ENCODE results near the gene FXN. TPM values are rescaled to one million over a fixed set of nuclear protein-coding genes. Genes with fewer than 3 reads are reported as not detected.
"Not testable (repeated sequence)": the region's sequence is repeated elsewhere in the genome, so short reads cannot be mapped to it uniquely, and the experiment has no call there.

The FXN gene
- total and polyA plus RNA-seq, 3 experiments from 2014 or later: 30.0 to 56.1 (median 31.1) TPM

DNA sequence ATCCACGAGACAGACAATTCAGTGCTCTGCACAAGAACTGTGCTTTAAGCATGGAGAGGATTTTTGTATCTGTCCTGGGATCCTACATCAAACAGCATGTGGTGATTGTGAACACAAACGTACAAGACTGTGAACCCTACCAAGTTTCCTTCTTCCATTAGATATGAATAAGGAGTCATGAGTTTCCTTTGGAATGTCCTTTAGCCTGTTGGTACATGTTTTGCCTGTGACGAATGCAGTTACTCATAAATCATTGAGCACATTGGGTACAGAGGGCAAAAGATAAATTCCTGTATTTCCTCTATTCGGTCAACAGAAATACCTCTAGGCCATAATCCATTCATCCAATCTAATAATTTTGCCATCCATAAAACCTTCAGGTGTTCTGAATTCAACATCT, 61.5 kb downstream of the FXN start:
- POLR2A ChIA-PET: interaction anchor here (0.7 kb wide), 1 partner anchor 147 kb away, joined by 4 read pairs; no protein-coding TSS in a partner anchor
- CTCF ChIA-PET: no interaction called here
- H3K27ac Mint-ChIP-seq: no peak overlapping the region

DNA sequence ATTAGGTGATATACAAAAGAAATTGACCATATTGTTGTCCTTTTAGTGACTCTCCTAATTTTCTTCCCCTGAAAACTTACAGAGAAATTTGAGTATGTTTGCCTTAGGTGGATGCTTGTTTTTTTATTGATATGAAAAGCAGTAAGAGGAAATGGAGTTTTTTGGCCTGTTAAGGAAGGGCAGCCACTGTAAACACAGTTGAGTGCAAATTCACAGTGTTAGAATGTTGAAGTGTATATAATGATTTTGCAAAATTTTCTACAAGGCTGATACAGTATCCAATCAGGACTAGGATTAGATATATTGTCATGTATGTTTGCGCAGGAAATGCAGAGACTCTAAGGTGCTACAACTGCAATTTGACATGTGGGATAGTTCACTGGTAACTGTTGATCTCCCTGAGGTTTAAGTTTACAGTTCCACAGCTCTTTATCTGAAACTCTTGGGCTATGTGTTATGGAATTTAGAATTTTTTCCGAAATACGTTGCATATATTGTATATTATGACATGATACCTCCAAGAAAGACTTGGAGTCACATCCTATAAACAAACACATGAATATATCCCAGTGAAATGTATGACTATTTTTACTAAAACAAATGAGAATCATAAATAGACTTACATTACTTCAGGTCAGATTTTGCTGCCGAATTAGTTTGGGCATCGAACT, 62.5 kb downstream of the FXN start:
- no peaks in the 10 kb centered on the region for H3K9me3 ChIP-seq (ENCODE audit: low read length)
- H3K27me3 Mint-ChIP-seq: no peaks in the 10 kb centered on the region
- ChIA-PET POLR2A (interaction anchor here (0.7 kb wide), 1 partner anchor 146 kb away, joined by 4 read pairs; no protein-coding TSS in a partner anchor), CTCF (no interaction called here)
- no peak overlapping the region for H3K27ac Mint-ChIP-seq
- H3K9me3 Mint-ChIP-seq: no peaks in the 10 kb centered on the region
- H3K4me1 ChIP-seq (ENCODE audit: insufficient read depth, low read length): no peaks in the 10 kb centered on the region
- H3K4me3 ChIP-seq (ENCODE audit: low read length): no peak overlapping the region
- no peak overlapping the region for H3K27ac ChIP-seq (ENCODE audit: low read depth, low read length)
- H3K4me3 Mint-ChIP-seq: no peak overlapping the region
- no peak for DNase-seq
- no peaks in the 10 kb centered on the region for H3K4me1 Mint-ChIP-seq
- H3K36me3 ChIP-seq (ENCODE audit: insufficient read depth, low read length): no peaks in the 10 kb centered on the region
- H3K36me3 Mint-ChIP-seq: peaks cover 0 to 3% (median 3%) of the 10 kb centered on the region in 3 donors
- H3K27me3 ChIP-seq (ENCODE audit: insufficient read depth, low read length, poor library complexity, severe bottlenecking): no peaks in the 10 kb centered on the region

More for the DNA sequence above, 61.5 kb downstream of the FXN start:
- Mint-ChIP-seq H3K9me3 (no peaks in the 10 kb centered on the region), H3K4me1 (no peaks in the 10 kb centered on the region), H3K4me3 (no peak overlapping the region), H3K36me3 (peaks cover 0 to 6% (median 3%) of the 10 kb centered on the region in 3 donors), H3K27me3 (no peaks in the 10 kb centered on the region)
- Histone ChIP-seq H3K4me3 (ENCODE audit: low read length) (no peak overlapping the region), H3K4me1 (ENCODE audit: insufficient read depth, low read length) (no peaks in the 10 kb centered on the region), H3K27me3 (ENCODE audit: insufficient read depth, low read length, poor library complexity, severe bottlenecking) (no peaks in the 10 kb centered on the region), H3K36me3 (ENCODE audit: insufficient read depth, low read length) (no peaks in the 10 kb centered on the region), H3K27ac (ENCODE audit: low read depth, low read length) (no peak overlapping the region), H3K9me3 (ENCODE audit: low read length) (no peaks in the 10 kb centered on the region)
- DNase-seq: no peak

DNA sequence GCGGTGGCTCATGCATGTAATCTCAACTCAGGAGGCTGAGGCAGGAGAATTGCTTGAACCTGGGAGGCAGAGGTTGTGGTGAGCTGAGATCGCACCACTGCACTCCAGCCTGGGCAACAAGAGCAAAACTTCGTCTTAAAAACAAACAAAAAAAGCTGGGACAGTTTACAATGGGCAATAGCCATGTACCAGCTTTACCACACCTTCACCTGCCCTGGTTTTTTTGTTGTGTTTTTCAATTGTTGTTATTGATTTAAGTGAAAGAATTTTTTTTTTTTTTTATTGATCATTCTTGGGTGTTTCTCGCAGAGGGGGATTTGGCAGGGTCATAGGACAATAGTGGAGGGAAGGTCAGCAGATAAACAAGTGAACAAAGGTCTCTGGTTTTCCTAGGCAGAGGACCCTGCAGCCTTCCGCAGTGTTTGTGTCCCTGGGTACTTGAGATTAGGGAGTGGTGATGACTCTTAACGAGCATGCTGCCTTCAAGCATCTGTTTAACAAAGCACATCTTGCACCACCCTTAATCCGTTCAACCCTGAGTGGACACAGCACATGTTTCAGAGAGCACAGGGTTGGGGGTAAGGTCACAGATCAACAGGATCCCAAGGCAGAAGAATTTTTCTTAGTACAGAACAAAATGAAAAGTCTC, 67.9 kb downstream of the FXN start:
- H3K27me3 Mint-ChIP-seq; H3K4me3 Mint-ChIP-seq; H3K36me3 ChIP-seq (ENCODE audit: insufficient read depth, low read length); H3K4me1 ChIP-seq (ENCODE audit: insufficient read depth, low read length); POLR2A ChIA-PET; H3K4me3 ChIP-seq (ENCODE audit: low read length); H3K9me3 ChIP-seq (ENCODE audit: low read length); H3K4me1 Mint-ChIP-seq; H3K9me3 Mint-ChIP-seq; H3K27ac Mint-ChIP-seq; H3K27ac ChIP-seq (ENCODE audit: low read depth, low read length); H3K36me3 Mint-ChIP-seq; H3K27me3 ChIP-seq (ENCODE audit: insufficient read depth, low read length, poor library complexity, severe bottlenecking); DNase-seq: not testable (repeated sequence)
- CTCF ChIA-PET: interaction anchor here (0.6 kb wide), 1 partner anchor 68 kb away, joined by 3 read pairs; the partner anchor contains the start of gene FXN

DNA sequence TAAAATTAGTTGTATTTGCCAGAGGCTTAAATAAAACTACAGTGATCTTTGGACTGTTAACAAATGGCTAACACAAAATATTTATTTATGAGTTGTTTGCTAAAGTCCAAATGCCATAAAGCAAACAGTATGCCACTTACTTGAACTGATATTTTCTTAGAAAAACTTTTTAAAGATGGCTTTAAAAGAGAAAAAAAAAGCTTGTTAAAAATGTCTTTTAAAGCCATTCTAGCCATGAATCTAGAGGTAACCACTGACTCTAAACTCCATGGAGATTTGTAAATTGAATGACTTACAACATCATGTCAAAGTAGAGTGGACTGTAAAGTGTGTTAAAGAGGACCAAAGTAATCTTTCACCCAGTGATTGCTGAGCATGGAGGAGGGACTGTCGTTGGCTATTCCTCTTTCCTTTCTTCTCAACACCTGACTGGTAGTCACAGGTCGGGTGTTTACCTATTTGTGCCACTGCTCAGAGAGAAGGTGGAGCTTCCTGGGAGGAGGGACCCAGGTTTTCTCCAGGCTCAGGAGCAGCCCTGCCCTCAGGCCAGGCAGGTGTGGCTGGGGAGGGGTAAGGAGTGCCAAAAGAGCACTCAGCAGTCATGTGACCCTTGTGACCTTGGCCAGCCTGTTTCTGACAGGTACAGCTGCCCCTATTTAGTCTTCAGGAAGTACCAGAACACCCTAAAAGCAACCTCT, 69.4 kb downstream of the FXN start:
- CTCF ChIA-PET: no interaction called here

DNA sequence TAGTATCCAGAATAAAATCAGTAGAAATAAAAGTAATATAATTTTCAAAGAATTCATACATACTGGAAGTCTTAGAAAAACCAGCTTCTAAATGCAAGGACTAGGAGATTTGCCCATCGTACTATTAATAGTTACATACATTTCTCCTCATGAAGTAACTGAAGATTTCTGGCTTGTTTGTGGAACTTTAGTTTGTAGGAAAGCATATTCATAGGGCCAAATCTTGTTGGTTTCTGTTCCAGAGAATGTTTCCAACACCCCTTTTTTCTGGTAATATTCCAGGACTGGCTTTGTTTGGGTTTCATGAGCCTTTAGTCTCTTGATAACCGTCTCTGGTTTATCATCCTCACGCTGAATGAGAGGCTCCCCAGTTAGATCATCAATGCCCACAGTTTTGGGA, 72.2 kb downstream of the FXN start:
- H3K27ac Mint-ChIP-seq: no peak overlapping the region
- H3K4me3 ChIP-seq (ENCODE audit: low read length): no peak overlapping the region
- no peaks in the 10 kb centered on the region for H3K4me1 Mint-ChIP-seq
- DNase-seq: no peak
- H3K9me3 ChIP-seq (ENCODE audit: low read length): no peaks in the 10 kb centered on the region
- no peaks in the 10 kb centered on the region for H3K27me3 ChIP-seq (ENCODE audit: insufficient read depth, low read length, poor library complexity, severe bottlenecking)
- no peak overlapping the region for H3K27ac ChIP-seq (ENCODE audit: low read depth, low read length)
- ChIA-PET CTCF (no interaction called here), POLR2A (no interaction called here)
- H3K9me3 Mint-ChIP-seq: no peaks in the 10 kb centered on the region
- H3K4me1 ChIP-seq (ENCODE audit: insufficient read depth, low read length): no peaks in the 10 kb centered on the region
- no peak overlapping the region for H3K4me3 Mint-ChIP-seq
- no peaks in the 10 kb centered on the region for H3K27me3 Mint-ChIP-seq
- no peaks in the 10 kb centered on the region for H3K36me3 Mint-ChIP-seq
- H3K36me3 ChIP-seq (ENCODE audit: insufficient read depth, low read length): no peaks in the 10 kb centered on the region

More for the DNA sequence above, 69.4 kb downstream of the FXN start:
- H3K9me3 Mint-ChIP-seq: no peaks in the 10 kb centered on the region
- no peak overlapping the region for H3K4me3 Mint-ChIP-seq
- H3K4me1 Mint-ChIP-seq: no peaks in the 10 kb centered on the region
- POLR2A ChIA-PET: no interaction called here
- Histone ChIP-seq H3K36me3 (ENCODE audit: insufficient read depth, low read length) (no peaks in the 10 kb centered on the region), H3K27ac (ENCODE audit: low read depth, low read length) (no peak overlapping the region), H3K4me1 (ENCODE audit: insufficient read depth, low read length) (no peaks in the 10 kb centered on the region), H3K4me3 (ENCODE audit: low read length) (no peak overlapping the region), H3K27me3 (ENCODE audit: insufficient read depth, low read length, poor library complexity, severe bottlenecking) (no peaks in the 10 kb centered on the region), H3K9me3 (ENCODE audit: low read length) (no peaks in the 10 kb centered on the region)
- no peaks in the 10 kb centered on the region for H3K27me3 Mint-ChIP-seq
- no peak for DNase-seq
- peaks cover 0 to 3% (median 1%) of the 10 kb centered on the region in 3 donors for H3K36me3 Mint-ChIP-seq
- H3K27ac Mint-ChIP-seq: no peak overlapping the region

DNA sequence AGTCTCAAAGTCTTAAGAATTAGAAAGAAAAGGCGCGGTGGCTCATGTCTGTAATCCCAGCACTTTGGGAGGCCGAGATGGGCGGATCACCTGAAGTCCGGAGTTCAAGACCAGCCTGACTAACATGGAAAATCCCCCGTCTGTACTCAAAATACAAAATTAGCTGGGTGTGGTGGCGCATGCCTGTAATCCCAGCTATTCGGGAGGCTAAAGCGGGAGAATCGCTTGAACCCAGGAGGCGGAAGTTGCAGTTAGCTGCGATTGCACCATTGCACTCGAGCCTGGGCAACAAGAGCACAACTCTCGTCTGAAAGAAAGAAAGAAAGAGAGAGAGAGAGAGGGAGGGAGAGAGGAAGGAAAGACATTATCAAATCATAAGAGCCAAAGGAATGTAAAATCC, 73.2 kb downstream of the FXN start:
- H3K27ac Mint-ChIP-seq; DNase-seq; H3K9me3 ChIP-seq (ENCODE audit: low read length); H3K36me3 Mint-ChIP-seq; H3K9me3 Mint-ChIP-seq; H3K4me1 Mint-ChIP-seq; POLR2A ChIA-PET; H3K27me3 ChIP-seq (ENCODE audit: insufficient read depth, low read length, poor library complexity, severe bottlenecking); H3K4me1 ChIP-seq (ENCODE audit: insufficient read depth, low read length); H3K4me3 ChIP-seq (ENCODE audit: low read length); H3K27me3 Mint-ChIP-seq; H3K36me3 ChIP-seq (ENCODE audit: insufficient read depth, low read length); H3K27ac ChIP-seq (ENCODE audit: low read depth, low read length); H3K4me3 Mint-ChIP-seq; CTCF ChIA-PET: not testable (repeated sequence)

DNA sequence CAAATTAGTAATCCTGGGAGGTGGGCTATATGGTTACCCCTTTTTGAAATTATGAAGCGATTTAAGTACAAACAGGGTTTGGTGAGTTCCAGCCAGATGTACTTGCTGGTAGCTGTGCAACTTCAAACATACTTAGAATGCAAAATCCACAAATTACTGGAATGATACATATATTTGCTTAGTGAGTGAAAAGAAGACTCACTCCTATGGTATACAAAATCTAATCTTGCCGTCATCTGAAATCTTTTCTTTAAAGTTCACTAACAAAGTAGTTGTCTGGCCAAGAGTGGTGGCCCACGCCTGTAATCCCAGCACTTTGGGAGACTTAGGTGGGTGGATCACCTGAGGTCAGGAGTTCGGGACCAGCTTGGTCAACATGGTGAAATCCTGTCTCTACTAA, 73.6 kb downstream of the FXN start:
- Histone ChIP-seq H3K27ac (ENCODE audit: low read depth, low read length) (no peak overlapping the region), H3K9me3 (ENCODE audit: low read length) (no peaks in the 10 kb centered on the region), H3K36me3 (ENCODE audit: insufficient read depth, low read length) (no peaks in the 10 kb centered on the region), H3K4me1 (ENCODE audit: insufficient read depth, low read length) (no peaks in the 10 kb centered on the region), H3K27me3 (ENCODE audit: insufficient read depth, low read length, poor library complexity, severe bottlenecking) (no peaks in the 10 kb centered on the region), H3K4me3 (ENCODE audit: low read length) (no peak overlapping the region)
- Mint-ChIP-seq H3K27me3 (no peaks in the 10 kb centered on the region), H3K4me3 (no peak overlapping the region), H3K9me3 (no peaks in the 10 kb centered on the region), H3K4me1 (no peaks in the 10 kb centered on the region), H3K36me3 (no peaks in the 10 kb centered on the region), H3K27ac (no peak overlapping the region)
- ChIA-PET POLR2A (no interaction called here), CTCF (no interaction called here)
- no peak for DNase-seq

DNA sequence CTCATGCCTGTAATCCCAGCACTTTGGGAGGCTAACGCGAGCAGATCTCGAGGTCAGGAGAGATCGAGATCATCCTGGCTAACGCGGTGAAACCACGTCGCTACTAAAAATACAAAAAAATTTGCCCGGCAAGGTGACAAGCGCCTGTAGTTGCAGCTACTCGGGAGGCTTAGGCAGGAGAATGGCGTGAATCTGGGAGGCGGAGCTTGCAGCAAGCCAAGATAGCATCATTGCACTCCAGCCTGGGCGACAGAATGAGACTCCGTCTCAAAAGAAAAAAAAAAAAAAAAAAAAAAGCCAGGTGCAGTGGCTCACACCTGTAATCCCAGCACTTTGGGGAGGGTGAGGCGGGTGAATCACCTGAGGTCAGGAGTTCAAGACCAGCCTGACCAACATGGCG, 77.1 kb downstream of the FXN start:
- H3K4me1 ChIP-seq (ENCODE audit: insufficient read depth, low read length); H3K9me3 Mint-ChIP-seq; H3K36me3 ChIP-seq (ENCODE audit: insufficient read depth, low read length); H3K4me3 Mint-ChIP-seq; POLR2A ChIA-PET; H3K4me3 ChIP-seq (ENCODE audit: low read length); H3K4me1 Mint-ChIP-seq; H3K27me3 Mint-ChIP-seq; H3K9me3 ChIP-seq (ENCODE audit: low read length); H3K27me3 ChIP-seq (ENCODE audit: insufficient read depth, low read length, poor library complexity, severe bottlenecking); H3K36me3 Mint-ChIP-seq; H3K27ac Mint-ChIP-seq; CTCF ChIA-PET; DNase-seq; H3K27ac ChIP-seq (ENCODE audit: low read depth, low read length): not testable (repeated sequence)

Measured in CD8-positive, alpha-beta memory T cell (primary cell).